UCSD-AML1 (cell line): ENCODE measurements around the gene TREM1.

Experiments
- DNase-seq: peaks from one replicate; lab custom pipeline; 2025; ENCODE audit not compliant: unreplicated experiment; lab: John Stamatoyannopoulos, UW

The TREM1 gene

GRCh38 chr6:41286544-41287346, at the start of gene TREM1:
TSS of gene TREM1 (minus strand) at chr6:41286682. CDS start at chr6:41286655, 27 bp downstream.
- DNase-seq: peak; percentile 27

- no peak for DNase-seq
These were observed 49.5 kb upstream of the TREM1 start for GRCh38 chr6:41335943-41336342.

GRCh38 chr6:41335296-41335695, 48.8 kb upstream of the TREM1 start, which contains the start of gene NCR2:
TSS of gene NCR2 (plus strand) at chr6:41335608. CDS start at chr6:41335877, 269 bp downstream.
- DNase-seq: no peak

GRCh38 chr6:41334482-41335040, 48.1 kb upstream of the TREM1 start:
- DNase-seq: no peak

- DNase-seq: no peak
These were observed 46.6 kb upstream of the TREM1 start for GRCh38 chr6:41332842-41333736.

- peak; percentile 43 for DNase-seq
These were observed 45.8 kb upstream of the TREM1 start for GRCh38 chr6:41332241-41332640.

GRCh38 chr6:41331401-41332150, 45.1 kb upstream of the TREM1 start:
- DNase-seq: no peak

GRCh38 chr6:41327177-41327576, 40.7 kb upstream of the TREM1 start:
- DNase-seq: no peak

- DNase-seq: no peak
These were observed 39.6 kb upstream of the TREM1 start for GRCh38 chr6:41326092-41326491.

GRCh38 chr6:41325446-41326066, 39.1 kb upstream of the TREM1 start:
- DNase-seq: no peak

- DNase-seq: no peak
These were observed 34.7 kb upstream of the TREM1 start for GRCh38 chr6:41321183-41321582.

GRCh38 chr6:41318654-41319565, 32.4 kb upstream of the TREM1 start:
- DNase-seq: peak; percentile 85

- no peak for DNase-seq
These were observed 31.8 kb upstream of the TREM1 start for GRCh38 chr6:41318261-41318653.

- no peak for DNase-seq
These were observed 29.6 kb upstream of the TREM1 start for GRCh38 chr6:41315943-41316620.

- DNase-seq: no peak
These were observed 28.7 kb upstream of the TREM1 start for GRCh38 chr6:41315203-41315602.

- no peak for DNase-seq
These were observed 19.8 kb upstream of the TREM1 start for GRCh38 chr6:41306187-41306854.

GRCh38 chr6:41302638-41303037, 16.2 kb upstream of the TREM1 start:
- DNase-seq: peak; percentile 19

- DNase-seq: no peak
These were observed 12.5 kb upstream of the TREM1 start for GRCh38 chr6:41298785-41299502.
